Skeletal muscle cell (primary cell): ENCODE results near the gene SRP54.
"Not testable (repeated sequence)": the region's sequence is repeated elsewhere in the genome, so short reads cannot be mapped to it uniquely, and the experiment has no call there.

Experiments used
- DNase-seq: peaks from one replicate; pipeline ENCODE4 v3.0.0-alpha.2; 2010; ENCODE audit warnings: low read depth
- H3K4me3 ChIP-seq: 2 replicates; pipeline ENCODE4 v1.5.1; 2011; ENCODE audit warnings: low read depth, mild to moderate bottlenecking, control low read depth, low read length, moderate library complexity

Gene SRP54

GRCh38 chr14:34982421-34983147, at the start of gene SRP54:
TSS of gene SRP54 (plus strand) at chr14:34982992. CDS start at chr14:34996710, 13,718 bp downstream.
- DNase-seq = peak; percentile 94
- H3K4me3 ChIP-seq = peak within 1 kb of the TSS; percentile 68

- no peak for DNase-seq
These were observed 49.5 kb upstream of the SRP54 start for GRCh38 chr14:34933301-34933700.

DNA sequence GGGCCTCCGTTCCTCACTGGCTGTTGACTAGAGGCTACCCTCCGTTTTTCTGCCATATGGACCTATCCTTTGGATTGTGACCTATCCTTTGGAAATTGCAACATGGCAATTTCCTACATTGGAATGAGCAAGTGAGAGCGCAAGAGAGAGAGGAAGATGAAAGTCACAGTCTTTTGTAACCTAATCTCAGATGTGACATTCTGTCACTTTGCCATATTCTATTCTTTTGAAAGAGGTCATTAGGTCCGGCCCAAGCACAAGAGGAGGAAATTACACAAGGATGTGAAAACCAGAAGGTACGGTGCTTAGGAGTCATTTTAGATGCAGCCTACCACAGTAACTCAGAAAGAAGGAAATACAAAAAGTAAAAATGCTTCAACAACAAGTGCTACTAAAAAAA, 47.3 kb upstream of the SRP54 start:
- no peak for DNase-seq
- H3K4me3 ChIP-seq = no peak overlapping the region

More at GRCh38 chr14:34933301-34933700, 49.5 kb upstream of the SRP54 start:
- no peak overlapping the region for H3K4me3 ChIP-seq

- DNase-seq = no peak
- H3K4me3 ChIP-seq = no peak overlapping the region
These were observed 45.4 kb upstream of the SRP54 start for GRCh38 chr14:34937442-34937841.

DNA sequence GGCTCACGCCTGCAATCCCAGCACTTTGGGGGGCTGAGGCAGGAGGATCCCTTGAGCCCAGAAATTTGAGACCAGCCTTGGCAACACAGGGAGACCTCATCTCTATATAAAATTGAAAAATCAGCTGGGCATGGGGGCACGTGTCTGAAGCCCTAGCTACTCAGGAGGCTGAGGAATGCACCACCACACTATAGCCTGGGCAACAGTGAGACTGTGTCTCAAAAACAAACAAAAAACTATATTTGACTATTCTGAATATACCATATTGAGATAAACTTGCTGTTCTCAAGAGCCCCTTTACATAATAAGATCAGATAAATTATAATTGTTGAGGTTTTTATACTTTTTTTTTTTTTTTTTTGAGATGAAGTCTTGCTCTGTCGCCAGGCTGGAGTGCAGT, 44.9 kb upstream of the SRP54 start:
- no peak overlapping the region for H3K4me3 ChIP-seq
- no peak for DNase-seq

GRCh38 chr14:34943506-34943905, 39.3 kb upstream of the SRP54 start:
- no peak overlapping the region for H3K4me3 ChIP-seq
- no peak for DNase-seq

- DNase-seq = no peak
- no peak overlapping the region for H3K4me3 ChIP-seq
These were observed 38.0 kb upstream of the SRP54 start for GRCh38 chr14:34944744-34945143.

DNA sequence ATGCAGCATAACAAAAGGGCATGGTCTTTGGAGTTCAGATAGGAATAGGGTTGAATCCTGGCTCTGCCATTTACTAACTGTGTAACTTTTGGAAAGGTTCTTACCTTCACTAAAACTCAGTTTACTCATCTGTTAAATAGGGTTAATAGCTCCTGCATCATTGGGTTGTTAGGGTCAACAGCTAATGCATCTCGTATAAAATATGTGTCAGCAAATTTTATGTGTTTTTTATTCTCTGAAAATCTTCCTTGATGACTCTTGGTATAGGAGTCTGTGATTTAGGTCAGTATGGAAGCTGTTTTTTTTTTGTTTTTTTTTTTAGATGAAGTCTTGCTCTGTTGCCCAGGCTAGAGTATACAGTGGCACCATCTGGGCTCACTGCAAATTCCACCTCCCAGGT, 36.1 kb upstream of the SRP54 start:
- H3K4me3 ChIP-seq = no peak overlapping the region
- DNase-seq = no peak

DNA sequence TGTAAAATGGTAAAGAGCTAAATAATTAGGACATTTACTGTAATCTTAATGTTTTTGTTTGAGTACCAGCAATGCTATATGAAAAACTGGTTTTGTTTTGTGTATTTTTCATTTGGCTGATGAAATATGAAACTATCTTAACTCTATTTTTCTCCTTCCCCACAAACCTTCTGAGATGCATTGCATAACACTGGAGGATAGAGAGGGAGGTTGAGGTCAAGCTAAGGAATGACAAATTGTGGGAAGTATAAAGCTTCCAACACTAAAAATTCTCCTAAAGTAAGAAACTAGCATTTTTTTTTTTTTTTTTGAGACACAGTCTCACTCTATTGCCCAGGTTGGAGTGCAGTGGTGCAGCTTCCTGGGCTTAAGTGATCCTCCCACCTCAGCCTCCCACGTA, 31.5 kb upstream of the SRP54 start:
- no peak overlapping the region for H3K4me3 ChIP-seq

DNA sequence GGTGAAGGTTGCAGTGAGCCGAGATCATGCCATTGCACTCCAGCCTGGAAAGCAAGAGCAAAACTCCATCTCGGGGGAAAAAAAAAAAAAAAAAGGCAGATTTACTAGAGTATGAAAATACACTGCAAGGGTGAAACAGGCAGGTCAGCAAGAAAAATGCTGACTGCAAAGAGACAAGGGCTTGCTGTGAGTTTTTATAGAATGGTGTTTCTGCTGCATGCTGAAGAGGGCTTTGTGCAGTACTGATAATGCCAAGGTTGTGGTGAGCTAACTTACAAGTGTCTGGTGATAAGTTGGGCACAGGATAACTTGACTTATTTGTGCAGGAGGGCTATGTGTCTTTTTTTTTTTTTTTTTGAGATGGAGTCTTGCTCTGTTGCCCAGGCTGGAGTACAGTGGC, 25.9 kb upstream of the SRP54 start:
- no peak for DNase-seq
- H3K4me3 ChIP-seq = no peak overlapping the region

More for the DNA sequence above, 31.5 kb upstream of the SRP54 start:
- peak; percentile 24 for DNase-seq

DNA sequence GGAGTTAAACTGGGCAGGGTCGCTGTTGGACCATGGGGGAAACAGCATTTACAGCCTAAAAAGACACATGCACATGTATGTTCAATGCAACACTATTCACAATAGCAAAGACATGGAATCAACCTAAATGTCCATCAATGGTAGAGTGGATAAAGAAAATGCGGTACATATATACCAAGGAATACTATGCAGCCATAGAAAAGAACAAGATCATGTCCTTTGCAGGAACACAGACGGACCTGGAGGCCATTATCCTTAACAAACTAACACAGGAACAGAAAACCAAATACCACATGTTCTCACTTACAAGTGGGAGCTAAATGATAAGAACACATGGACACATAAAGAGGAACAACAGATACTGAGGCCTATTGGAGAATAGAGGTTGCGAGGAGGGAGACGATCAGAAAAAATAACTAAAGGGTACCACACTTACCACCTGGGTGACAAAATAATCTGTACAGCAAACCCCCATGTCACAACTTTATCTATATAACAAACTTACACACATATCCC, 25.0 kb upstream of the SRP54 start:
- H3K4me3 ChIP-seq = no peak overlapping the region
- DNase-seq = no peak

DNA sequence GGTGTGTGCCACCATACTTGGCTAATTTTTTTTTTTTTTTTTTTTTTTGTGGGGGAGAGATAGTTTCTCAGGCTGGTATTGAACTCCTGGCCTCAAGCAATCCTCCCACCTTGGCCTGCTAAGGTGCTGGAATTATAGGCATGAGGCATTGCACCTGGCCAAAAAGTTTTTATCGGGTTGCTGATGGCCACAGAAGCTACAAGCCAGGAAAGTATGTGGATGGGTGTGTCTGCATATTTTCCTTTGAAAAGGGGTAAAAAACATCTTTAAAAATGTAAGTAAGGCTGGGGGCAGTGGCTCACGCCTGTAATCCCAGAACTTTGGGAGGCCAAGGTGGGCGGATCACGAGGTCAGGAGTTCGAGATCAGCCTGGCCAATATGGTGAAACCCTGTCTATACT, 20.7 kb upstream of the SRP54 start:
- DNase-seq = not testable (repeated sequence)

DNA sequence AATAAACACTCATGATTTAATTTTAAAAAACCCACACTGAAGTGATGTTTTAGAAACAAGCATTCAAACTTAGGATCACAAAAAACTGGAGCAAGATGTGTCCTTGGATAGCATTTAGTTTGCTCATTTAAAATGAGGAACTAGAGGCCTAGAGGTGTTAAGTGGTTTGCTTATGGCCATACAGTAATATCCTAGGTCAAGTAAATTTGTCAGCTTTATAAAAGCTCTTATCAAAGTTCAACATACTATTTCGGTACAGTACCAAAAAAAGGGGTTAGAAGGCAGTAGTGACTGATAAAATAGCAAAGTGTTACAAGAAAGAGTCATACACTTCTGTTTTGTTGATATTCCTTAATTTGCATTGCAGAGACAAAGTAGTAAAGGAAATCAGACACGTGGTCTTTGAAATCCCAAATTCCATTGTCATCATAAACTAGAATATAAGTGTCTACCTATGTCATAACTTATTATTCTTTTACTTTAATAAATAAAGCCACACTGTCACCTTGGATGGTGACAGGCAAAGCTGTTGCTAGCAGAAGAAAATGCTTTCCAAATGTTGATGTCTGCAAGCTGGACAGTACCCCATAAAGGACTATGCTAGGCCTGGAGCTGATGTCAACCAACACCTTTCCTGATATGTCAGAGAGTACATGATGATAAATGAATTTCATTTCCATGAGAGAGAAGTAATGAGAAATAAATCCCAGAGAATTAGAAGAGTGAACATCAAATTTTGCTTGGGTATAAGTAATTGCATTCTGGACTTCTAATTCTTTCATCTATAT, 17.6 kb upstream of the SRP54 start:
- DNase-seq = no peak
- no peak overlapping the region for H3K4me3 ChIP-seq

More for the DNA sequence above, 20.7 kb upstream of the SRP54 start:
- H3K4me3 ChIP-seq = not testable (repeated sequence)

GRCh38 chr14:34965912-34966311, 16.9 kb upstream of the SRP54 start:
- H3K4me3 ChIP-seq = no peak overlapping the region
- no peak for DNase-seq

DNA sequence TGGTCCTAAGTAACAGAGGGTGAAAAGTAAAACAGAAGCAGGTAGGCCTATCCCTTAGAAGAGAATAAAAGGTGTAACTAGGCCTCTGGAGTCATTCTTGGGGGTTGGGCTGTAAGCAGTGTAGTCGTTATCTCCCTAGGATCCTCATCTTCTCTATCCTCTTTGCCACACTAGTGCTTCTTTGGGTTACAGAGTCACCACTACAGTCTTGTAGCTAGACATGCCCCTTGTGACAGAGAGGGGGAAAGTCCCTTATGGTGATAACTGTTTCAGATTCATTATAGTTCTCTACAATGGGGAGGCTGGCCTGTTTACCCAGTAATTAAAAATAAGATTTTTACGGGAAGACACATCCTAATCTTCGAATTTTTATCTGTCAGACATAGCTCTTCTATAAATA, 16.4 kb upstream of the SRP54 start:
- H3K4me3 ChIP-seq = no peak overlapping the region
- DNase-seq = no peak

DNA sequence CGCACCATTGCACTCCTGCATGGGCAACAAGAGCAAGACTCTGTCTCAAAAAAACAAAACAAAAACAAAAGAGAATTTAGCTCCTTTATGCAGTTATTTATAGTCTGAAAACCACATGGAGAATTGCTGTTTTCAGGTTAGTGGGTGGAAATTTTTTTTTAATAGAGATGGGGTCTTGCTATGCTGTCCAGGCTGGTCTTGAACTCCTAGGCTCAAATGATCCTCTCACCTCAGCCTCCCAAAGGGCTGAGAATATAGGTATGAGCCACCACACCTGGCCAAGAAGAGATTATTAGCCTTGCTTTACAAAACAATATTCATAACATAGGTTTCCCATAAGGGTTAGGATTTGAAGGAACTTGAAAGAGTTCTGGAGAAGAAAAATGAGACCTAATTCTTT, 12.1 kb upstream of the SRP54 start:
- DNase-seq = no peak

DNA sequence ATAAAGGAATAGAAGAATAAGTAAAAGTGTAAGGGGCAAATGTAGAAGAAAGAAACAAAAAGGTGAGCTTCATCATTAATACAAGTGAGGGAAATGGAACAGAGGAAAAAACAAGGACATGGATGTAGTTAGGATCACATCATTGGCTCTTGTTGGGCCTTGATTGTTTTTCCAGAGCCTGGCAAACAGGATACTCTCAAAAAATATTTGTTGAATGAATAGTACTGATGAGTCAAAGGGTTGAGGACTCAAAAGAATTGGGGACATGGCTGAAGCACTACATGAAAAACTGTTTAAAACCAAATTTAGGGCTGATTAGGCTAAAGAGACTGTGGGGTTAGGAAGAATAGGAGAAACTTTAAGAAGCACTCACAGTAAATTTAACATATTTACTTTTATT, 11.4 kb upstream of the SRP54 start:
- no peak overlapping the region for H3K4me3 ChIP-seq
- DNase-seq = no peak

More for the DNA sequence above, 12.1 kb upstream of the SRP54 start:
- no peak overlapping the region for H3K4me3 ChIP-seq

- DNase-seq = no peak
- no peak overlapping the region for H3K4me3 ChIP-seq
These were observed 11.0 kb upstream of the SRP54 start for GRCh38 chr14:34971801-34972200.

GRCh38 chr14:34978444-34978843, 4.3 kb upstream of the SRP54 start:
- no peak for DNase-seq
- no peak overlapping the region for H3K4me3 ChIP-seq

DNA sequence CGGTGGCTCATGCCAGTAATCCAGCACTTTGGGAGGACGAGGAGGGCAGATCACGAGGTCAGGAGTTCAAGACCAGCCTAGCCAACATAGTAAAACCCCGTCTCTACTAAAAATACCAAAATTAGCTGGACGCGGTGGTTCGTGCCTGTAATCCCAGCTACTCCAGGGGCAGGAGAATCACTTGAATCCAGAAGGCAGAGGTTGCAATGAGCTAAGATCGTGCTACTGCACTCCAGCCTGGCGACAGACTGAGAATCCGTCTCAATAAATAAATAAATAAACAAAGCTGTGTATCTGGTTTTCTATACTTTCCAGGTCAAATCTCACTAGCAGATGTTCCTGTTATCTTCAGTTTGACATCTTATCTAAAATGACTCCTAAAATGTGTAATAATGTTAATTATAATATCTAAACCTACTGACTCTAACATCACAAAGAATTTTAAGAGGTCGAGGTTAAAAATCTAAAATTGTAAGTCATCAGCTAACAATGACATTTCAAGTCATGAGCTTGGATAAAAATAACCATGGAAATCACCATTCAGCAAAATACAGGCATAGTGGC, 2.4 kb upstream of the SRP54 start:
- DNase-seq = no peak
- H3K4me3 ChIP-seq = peak overlapping the region; percentile 68
